ENCODE data around the gene SLC2A13. TPM values are rescaled to one million over a fixed set of nuclear protein-coding genes. Genes with fewer than 3 reads are reported as not detected.

Gene SLC2A13
- total RNA-seq, 1 experiment from 2014 or later, result 15.3 TPM

- ChIA-PET CTCF (no interaction called here), POLR2A (no interaction called here)
- no peak for TF ChIP-seq AR (CRISPR knock-in tag; IDR thresholded peaks at IDR 0.05)
- no peak overlapping the region for H3K27ac Mint-ChIP-seq
- DNase-seq (ENCODE audit: low spot score), result no peak
- no peaks in the 10 kb centered on the region for H3K4me1 Mint-ChIP-seq
- H3K36me3 Mint-ChIP-seq, result peaks cover 6% of the 10 kb centered on the region
- H3K4me3 Mint-ChIP-seq, result no peak overlapping the region
- peaks cover 15% of the 10 kb centered on the region for H3K9me3 Mint-ChIP-seq
- no peaks in the 10 kb centered on the region for H3K27me3 Mint-ChIP-seq (ENCODE audit: low read depth)
- ATAC-seq, result no peak
These were observed 323.8 kb downstream of the SLC2A13 start for GRCh38 chr12:39782026-39782545.

- H3K4me3 Mint-ChIP-seq, result no peak overlapping the region
- no peak overlapping the region for H3K27ac Mint-ChIP-seq
- no peaks in the 10 kb centered on the region for H3K27me3 Mint-ChIP-seq (ENCODE audit: low read depth)
- POLR2A ChIA-PET, result no interaction called here
- DNase-seq (ENCODE audit: low spot score) (no peak), ATAC-seq (no peak)
- no peaks in the 10 kb centered on the region for H3K4me1 Mint-ChIP-seq
- CTCF ChIA-PET, result no interaction called here
- H3K36me3 Mint-ChIP-seq, result peaks cover 6% of the 10 kb centered on the region
- peaks cover 15% of the 10 kb centered on the region for H3K9me3 Mint-ChIP-seq
- no peak for TF ChIP-seq IRF2 (CRISPR knock-in tag; IDR thresholded peaks at IDR 0.05; ENCODE audit: borderline replicate concordance, low read depth)
- TF ChIP-seq CTCF (IDR thresholded peaks at IDR 0.05), result no peak
- no peak for TF ChIP-seq CDX4 (CRISPR knock-in tag; IDR thresholded peaks at IDR 0.05; ENCODE audit: borderline replicate concordance)
- no peak for TF ChIP-seq ERG (CRISPR knock-in tag; IDR thresholded peaks at IDR 0.05)
- no peak for TF ChIP-seq ZNF671 (CRISPR knock-in tag; IDR thresholded peaks at IDR 0.05)
- TF ChIP-seq ZNF396 (CRISPR knock-in tag; IDR thresholded peaks at IDR 0.05; ENCODE audit: borderline replicate concordance), result no peak
- no peak for TF ChIP-seq ATF2 (CRISPR knock-in tag; IDR thresholded peaks at IDR 0.05; ENCODE audit: borderline replicate concordance, low read depth)
- no peak for TF ChIP-seq ZNF317 (CRISPR knock-in tag; IDR thresholded peaks at IDR 0.05; ENCODE audit: borderline replicate concordance, low read depth)
- no peak for TF ChIP-seq USF2 (CRISPR knock-in tag; IDR thresholded peaks at IDR 0.05)
- TF ChIP-seq MAX (CRISPR knock-in tag; IDR thresholded peaks at IDR 0.05), result no peak
- no peak for TF ChIP-seq MXD4 (CRISPR knock-in tag; IDR thresholded peaks at IDR 0.05; ENCODE audit: borderline replicate concordance)
- no peak for TF ChIP-seq ZNF138 (CRISPR knock-in tag; conservative IDR thresholded peaks at IDR 0.05)
- no peak for TF ChIP-seq ETV6 (CRISPR knock-in tag; IDR thresholded peaks at IDR 0.05)
- no peak for TF ChIP-seq HMGXB4 (CRISPR knock-in tag; IDR thresholded peaks at IDR 0.05)
- TF ChIP-seq STAT6 (CRISPR knock-in tag; conservative IDR thresholded peaks at IDR 0.05; ENCODE audit: low read depth), result no peak
- no peak for TF ChIP-seq NFE2L1 (CRISPR knock-in tag; IDR thresholded peaks at IDR 0.05)
- TF ChIP-seq ZNF263 (CRISPR knock-in tag; IDR thresholded peaks at IDR 0.05; ENCODE audit: low read depth), result no peak
- TF ChIP-seq CREB1 (CRISPR knock-in tag; IDR thresholded peaks at IDR 0.05), result no peak
These were observed 324.9 kb downstream of the SLC2A13 start for GRCh38 chr12:39780913-39781446.
